GM12872 (cell line): ENCODE data around the gene FAM227B.

Experiments
- CTCF ChIP-seq: IDR thresholded peaks from 3 replicates; pipeline ENCODE4 v1.5.1; 2011; ENCODE audit warnings: low read depth, mild to moderate bottlenecking, low read length, moderate library complexity; ENCODE audit not compliant: insufficient read depth

Gene FAM227B

DNA sequence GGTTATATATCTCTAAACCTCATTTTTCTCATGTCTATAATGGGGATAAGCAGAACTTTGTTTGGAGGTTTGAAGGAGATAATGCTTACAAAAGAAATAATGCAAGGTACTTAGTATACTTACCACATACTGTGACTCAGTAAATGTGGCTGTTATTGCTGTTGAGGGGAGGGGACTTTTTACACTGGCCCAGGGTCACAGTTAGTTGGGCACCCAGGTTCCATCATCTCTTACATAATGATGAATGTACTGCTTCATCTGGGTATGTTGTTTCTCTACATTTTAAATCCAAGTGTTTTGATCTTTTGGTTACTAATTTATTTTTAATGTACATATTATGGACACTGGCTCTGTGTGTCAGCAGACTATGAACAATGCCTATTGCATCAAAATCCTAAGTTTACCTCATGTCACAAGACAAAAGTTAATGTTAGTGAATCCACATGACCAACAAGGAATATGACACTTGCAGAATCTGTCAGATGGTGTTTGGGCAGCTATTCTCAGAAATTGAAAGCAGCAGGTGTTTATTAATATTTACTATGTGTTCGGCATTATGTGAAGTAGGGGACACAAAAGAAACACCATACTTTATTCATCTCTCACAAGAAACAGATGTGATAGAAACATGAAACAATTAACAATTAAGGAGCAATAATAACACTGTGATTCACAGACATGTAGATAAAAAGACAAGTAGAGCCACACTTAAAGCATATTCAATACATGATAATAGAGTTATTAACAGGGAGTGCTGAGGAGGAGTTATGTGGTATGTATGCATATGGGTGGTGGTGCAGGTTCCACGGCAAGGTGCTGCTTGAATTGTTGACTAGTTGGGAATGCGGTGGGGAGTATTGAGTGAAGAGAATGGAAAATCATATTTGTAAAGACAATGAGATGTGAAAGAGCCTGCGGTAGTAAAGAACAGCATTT lies 340.8 kb downstream of the FAM227B start:
- TF ChIP-seq CTCF: no peak

DNA sequence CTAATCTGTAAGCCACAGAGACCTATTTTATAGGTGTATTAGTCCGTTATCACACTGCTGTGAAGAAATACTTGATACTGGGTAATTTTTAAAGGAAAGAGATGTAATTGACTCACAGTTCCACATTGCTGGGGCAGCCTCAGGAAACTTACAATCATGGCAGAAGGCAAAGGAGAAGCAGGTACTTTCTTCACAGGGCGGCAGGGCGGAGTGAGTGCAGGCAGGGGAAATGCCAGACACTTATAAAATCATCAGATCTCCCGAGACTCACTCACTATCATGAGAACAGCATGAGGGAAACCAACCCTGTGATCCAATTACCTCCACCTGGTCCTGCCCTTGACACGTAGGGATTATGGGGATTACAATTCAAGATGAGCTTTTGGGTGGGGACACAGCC lies 341.9 kb downstream of the FAM227B start:
- TF ChIP-seq CTCF: no peak
